NCI-H1092 (cell line): Measurements from ENCODE around the gene LRIG1.
"Not testable (repeated sequence)": the region's sequence is repeated elsewhere in the genome, so short reads cannot be mapped to it uniquely, and the experiment has no call there.

Source experiments
- DNase-seq: peaks from one replicate; lab custom pipeline; 2025; lab: John Stamatoyannopoulos, UW

Gene LRIG1

GRCh38 chr3:66441692-66442091 lies 59.1 kb downstream of the LRIG1 start:
- DNase-seq = no peak

- no peak for DNase-seq
These were observed 59.7 kb downstream of the LRIG1 start for GRCh38 chr3:66441129-66441528.

DNA sequence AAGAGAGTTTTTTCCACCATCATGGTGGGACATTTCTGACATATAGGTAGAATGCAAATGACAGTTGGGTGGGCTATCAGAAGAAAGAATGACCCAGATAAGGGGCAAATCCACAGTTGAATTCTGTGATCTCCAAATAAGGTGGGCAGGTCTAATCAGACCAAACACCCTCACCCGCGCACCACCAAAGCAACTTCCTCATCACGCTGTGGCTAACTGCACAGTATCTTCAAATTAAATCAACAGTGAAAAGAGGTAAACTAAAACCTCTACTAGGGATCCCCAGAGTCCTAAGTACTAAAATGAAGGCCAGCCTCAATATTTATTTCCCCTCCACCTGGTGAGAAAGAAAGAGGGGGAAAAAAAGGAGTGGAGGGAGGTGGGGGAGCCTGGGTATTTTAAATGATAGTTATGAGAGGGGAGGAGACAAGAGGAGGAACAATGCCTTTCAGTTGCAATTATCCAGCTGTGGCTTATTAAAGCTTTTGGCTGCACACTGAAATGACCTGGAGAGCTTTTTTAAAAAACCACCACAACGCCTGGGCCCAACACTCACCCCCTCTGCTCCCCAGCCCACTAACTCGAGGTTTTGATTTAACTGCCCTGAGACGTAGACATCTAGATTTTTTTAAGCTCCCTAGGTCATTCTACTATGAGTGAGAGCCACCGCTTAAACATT lies 61.0 kb downstream of the LRIG1 start:
- DNase-seq = peak; percentile 16

GRCh38 chr3:66438046-66438445 lies 62.8 kb downstream of the LRIG1 start:
- DNase-seq = no peak

GRCh38 chr3:66437341-66437929 lies 63.4 kb downstream of the LRIG1 start:
- no peak for DNase-seq

- no peak for DNase-seq
These were observed 64.8 kb downstream of the LRIG1 start for GRCh38 chr3:66435989-66436388.

- no peak for DNase-seq
These were observed 66.1 kb downstream of the LRIG1 start for GRCh38 chr3:66434726-66435125.

DNA sequence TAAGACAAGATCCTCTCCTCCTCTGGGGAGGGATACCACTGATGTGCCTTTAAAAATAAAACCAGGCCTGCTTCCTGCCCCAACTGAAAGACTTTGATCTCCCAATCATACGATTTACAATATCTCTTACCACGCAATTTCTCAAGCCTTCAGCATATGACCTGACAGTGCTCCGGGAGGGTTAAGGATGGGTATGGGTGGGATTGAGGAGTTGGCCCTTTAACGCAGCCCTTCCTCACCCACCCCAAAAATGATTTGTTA lies 67.4 kb downstream of the LRIG1 start:
- DNase-seq = no peak

DNA sequence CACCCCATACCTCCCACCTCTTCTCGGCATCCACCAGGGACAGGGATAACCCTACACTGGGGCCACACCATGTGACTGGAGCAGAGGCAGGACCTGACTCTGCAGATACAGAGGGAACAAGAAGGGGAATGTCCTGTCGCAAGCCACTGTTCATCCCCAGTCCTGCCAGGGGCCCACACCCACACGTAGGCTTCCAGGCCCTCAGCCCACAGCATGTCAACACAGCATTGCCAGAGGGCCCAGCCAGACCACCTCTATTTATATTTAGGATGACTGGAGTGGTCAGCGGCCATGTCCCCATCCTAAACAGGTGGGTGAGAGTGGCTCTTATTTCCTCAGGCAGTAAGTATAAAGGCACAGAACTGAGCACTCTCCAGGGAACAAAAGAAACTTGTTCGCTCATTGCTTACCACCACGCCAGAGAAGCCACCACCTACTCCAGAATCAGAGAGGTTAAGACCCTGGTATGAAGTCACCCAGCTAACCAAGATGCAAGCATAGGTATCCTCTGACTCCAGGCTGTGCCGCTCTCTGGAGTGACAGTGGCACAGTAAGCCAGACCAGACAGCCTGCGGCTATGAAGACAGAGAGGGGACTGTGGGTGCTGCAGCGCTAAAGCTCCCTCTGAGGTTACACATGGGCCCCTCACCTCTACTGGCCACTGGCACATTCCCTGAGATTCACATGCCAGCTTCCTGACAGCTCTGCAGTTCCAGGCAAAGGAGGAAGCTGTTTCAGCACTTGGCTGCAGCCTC lies 67.9 kb downstream of the LRIG1 start:
- DNase-seq = no peak

DNA sequence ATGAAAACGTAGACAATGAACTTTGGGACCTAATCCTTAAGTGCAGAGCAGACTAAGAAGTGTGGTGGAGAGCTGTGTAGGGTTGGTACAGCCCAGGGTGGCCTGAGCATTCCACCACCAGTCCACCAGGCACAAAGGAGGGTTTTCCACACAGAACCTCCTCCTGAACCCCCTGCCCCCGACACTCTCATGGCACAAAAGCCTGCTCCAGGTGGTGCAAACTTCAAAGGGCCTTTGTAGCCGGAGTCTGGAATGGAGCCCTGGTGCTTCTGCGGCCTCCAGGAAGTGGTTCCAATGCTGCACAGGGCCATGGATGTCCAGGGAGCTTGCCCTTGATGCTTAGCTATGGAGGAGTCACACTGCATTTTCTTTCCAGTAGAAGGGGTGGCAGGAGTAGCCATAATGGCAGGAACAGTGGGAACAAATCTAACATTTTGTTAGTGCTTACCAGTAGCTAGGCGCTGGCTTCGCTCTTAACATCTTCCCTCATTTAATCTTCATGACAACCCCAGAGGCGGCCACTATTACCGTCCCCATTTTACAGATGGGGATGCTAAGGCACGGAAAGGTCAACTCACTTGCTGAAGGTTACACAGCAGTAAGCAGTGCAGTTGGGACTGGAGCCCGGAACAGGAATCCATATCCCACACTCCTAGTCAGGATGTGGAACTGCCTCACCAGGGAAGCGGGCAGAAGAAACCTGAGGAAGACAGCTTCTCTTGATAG lies 68.6 kb downstream of the LRIG1 start:
- no peak for DNase-seq

- DNase-seq = no peak
These were observed 69.3 kb downstream of the LRIG1 start for GRCh38 chr3:66431494-66431893.

DNA sequence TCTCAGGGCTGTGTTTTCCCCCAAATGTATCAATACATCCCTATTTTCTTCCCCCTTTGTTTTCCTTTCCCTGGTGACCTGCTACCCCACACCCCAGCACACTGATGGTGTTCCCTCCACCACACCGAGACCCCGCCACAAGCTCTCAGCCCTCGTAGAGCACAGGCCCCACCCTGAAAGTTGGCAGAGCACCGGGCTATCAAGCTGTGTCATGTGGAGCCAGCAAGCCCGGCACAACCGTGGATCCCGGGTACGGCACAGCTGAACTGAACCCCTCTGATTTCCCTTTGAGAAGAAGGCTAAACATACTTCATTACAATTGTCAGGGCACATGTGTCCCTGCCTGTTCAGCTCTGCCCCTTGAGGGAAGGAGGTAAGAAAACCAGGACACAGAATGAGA lies 69.9 kb downstream of the LRIG1 start:
- no peak for DNase-seq

DNA sequence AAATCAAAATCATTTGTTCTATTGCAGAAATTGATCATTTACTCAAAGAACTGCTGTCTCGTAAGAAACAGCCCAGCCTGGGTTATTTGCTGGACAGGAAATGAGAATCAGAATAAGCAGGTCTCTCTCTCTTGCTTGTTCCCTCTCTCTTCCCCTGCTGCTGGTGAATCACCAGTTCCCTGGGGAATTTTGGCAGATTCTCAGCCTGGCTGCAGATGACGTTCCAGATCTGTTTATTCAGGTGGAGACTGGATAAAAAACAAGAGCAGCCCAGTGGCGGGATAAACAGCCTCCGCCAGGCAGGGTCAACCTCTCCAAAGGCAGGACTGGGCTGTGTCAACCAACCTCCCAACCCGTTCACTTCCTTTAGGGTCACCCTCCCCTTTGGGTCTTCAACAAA lies 72.1 kb downstream of the LRIG1 start:
- peak; percentile 82 for DNase-seq

- DNase-seq = no peak
These were observed 72.8 kb downstream of the LRIG1 start for GRCh38 chr3:66427951-66428474.

GRCh38 chr3:66427352-66427751 lies 73.5 kb downstream of the LRIG1 start:
- DNase-seq = no peak

DNA sequence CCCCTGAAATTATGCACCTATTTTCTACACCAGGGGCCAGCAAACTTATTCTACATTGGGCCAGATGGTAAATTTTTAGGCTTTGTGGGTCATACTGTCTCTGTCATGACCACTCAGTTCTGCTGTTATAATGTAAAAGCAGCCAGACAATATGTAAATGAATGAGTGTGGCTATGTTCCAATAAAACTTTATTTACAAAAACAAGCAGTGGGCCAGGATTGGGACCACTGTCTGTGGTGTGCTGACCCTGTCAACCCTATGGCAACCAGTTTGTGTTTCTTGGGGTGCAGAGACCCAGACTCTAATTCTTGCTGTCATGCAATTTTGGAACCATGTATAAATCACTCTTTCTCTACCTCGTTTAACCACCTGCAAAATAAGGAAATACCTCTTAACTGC lies 74.7 kb downstream of the LRIG1 start:
- no peak for DNase-seq

- DNase-seq = no peak
These were observed 75.2 kb downstream of the LRIG1 start for GRCh38 chr3:66425576-66426114.

DNA sequence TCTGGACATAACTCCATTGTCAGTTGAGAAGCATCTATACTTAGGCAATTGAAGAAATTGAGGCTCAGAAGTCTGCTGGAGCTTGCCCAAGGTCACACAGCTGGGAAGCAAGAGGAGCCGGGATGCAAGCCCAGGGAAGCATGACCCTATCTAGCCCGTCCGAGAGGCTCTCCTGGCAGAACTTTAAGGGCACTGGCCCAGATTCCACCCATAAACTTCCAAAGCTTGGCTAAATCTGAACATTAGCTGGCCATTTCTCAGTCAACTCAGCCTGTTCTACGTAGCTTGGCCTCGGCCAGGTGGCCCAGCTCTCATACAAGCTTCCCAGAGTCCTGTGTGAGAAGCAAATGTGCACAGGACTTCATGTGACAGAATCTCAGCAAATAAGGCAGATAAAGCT lies 75.8 kb downstream of the LRIG1 start:
- DNase-seq = no peak

GRCh38 chr3:66423791-66424190 lies 77.0 kb downstream of the LRIG1 start:
- DNase-seq = no peak

DNA sequence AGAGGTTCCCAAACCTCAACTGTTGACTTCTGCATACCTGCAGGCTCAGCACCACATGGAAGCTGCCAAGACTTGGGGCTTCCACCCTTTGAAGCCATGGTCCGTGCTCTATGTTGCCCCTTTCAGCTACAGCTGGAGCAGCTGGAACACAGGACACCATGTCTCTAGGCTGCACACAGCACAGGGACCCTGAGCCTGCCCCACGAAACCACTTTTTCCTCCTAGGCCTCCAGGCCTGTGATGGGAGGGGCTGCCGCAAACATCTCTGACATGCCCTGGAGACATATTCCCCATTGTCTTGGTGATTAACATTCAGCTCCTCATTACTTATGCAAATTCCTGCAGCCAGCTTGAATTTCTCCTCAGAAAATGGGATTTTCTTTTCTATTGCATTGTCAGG lies 78.9 kb downstream of the LRIG1 start:
- DNase-seq = not testable (repeated sequence)

- not testable (repeated sequence) for DNase-seq
These were observed 79.7 kb downstream of the LRIG1 start for GRCh38 chr3:66421144-66421543.

- DNase-seq = no peak
These were observed 81.8 kb downstream of the LRIG1 start for GRCh38 chr3:66419036-66419435.
